Measurements from ENCODE around the gene DLG1. TPM values are rescaled to one million over a fixed set of nuclear protein-coding genes. Genes with fewer than 3 reads are reported as not detected.
"Not testable (repeated sequence)": the region's sequence is repeated elsewhere in the genome, so short reads cannot be mapped to it uniquely, and the experiment has no call there.

DLG1 gene
- polyA plus RNA-seq, 4 donors = 68.7 to 98.7 (median 88.6) TPM

GRCh38 chr3:197216914-197217313 lies 81.5 kb downstream of the DLG1 start:
- DNase-seq (ENCODE audit: low read depth in 4 of 4, low spot score in 3 of 4) = no peak

- DNase-seq (ENCODE audit: low read depth in 4 of 4, low spot score in 3 of 4) = no peak
These were observed 82.1 kb downstream of the DLG1 start for GRCh38 chr3:197216169-197216860.

- DNase-seq (ENCODE audit: low read depth in 4 of 4, low spot score in 3 of 4) = no peak
These were observed 86.1 kb downstream of the DLG1 start for GRCh38 chr3:197212290-197212689.

- DNase-seq (ENCODE audit: low read depth in 4 of 4, low spot score in 3 of 4) = not testable (repeated sequence)
These were observed 86.7 kb downstream of the DLG1 start for GRCh38 chr3:197211698-197212097.

- no peak for DNase-seq (ENCODE audit: low read depth in 4 of 4, low spot score in 3 of 4)
These were observed 88.8 kb downstream of the DLG1 start for GRCh38 chr3:197209366-197210260.

GRCh38 chr3:197206913-197207312 lies 91.5 kb downstream of the DLG1 start:
- no peak for DNase-seq (ENCODE audit: low read depth in 4 of 4, low spot score in 3 of 4)

- DNase-seq (ENCODE audit: low read depth in 4 of 4, low spot score in 3 of 4) = no peak
These were observed 92.7 kb downstream of the DLG1 start for GRCh38 chr3:197205675-197206074.

GRCh38 chr3:197205265-197205664 lies 93.1 kb downstream of the DLG1 start:
- no peak for DNase-seq (ENCODE audit: low read depth in 4 of 4, low spot score in 3 of 4)

GRCh38 chr3:197204736-197205135 lies 93.7 kb downstream of the DLG1 start:
- no peak for DNase-seq (ENCODE audit: low read depth in 4 of 4, low spot score in 3 of 4)

GRCh38 chr3:197203714-197204146 lies 94.7 kb downstream of the DLG1 start:
- DNase-seq (ENCODE audit: low read depth in 4 of 4, low spot score in 3 of 4) = no peak

GRCh38 chr3:197202694-197203093 lies 95.7 kb downstream of the DLG1 start:
- no peak for DNase-seq (ENCODE audit: low read depth in 4 of 4, low spot score in 3 of 4)

- DNase-seq (ENCODE audit: low read depth in 4 of 4, low spot score in 3 of 4) = no peak
These were observed 96.5 kb downstream of the DLG1 start for GRCh38 chr3:197201791-197202452.

- not testable (repeated sequence) for DNase-seq (ENCODE audit: low read depth in 4 of 4, low spot score in 3 of 4)
These were observed 97.6 kb downstream of the DLG1 start for GRCh38 chr3:197200856-197201255.

GRCh38 chr3:197197334-197197733 lies 101.1 kb downstream of the DLG1 start:
- DNase-seq (ENCODE audit: low read depth in 4 of 4, low spot score in 3 of 4) = no peak

GRCh38 chr3:197196192-197196591 lies 102.2 kb downstream of the DLG1 start:
- no peak for DNase-seq (ENCODE audit: low read depth in 4 of 4, low spot score in 3 of 4)

- no peak for DNase-seq (ENCODE audit: low read depth in 4 of 4, low spot score in 3 of 4)
These were observed 103.1 kb downstream of the DLG1 start for GRCh38 chr3:197195326-197195725.

- not testable (repeated sequence) for DNase-seq (ENCODE audit: low read depth in 4 of 4, low spot score in 3 of 4)
These were observed 104.7 kb downstream of the DLG1 start for GRCh38 chr3:197193759-197194158.

GRCh38 chr3:197191897-197192296 lies 106.5 kb downstream of the DLG1 start:
- no peak for DNase-seq (ENCODE audit: low read depth in 4 of 4, low spot score in 3 of 4)

GRCh38 chr3:197189623-197190022 lies 108.8 kb downstream of the DLG1 start:
- no peak for DNase-seq (ENCODE audit: low read depth in 4 of 4, low spot score in 3 of 4)

- DNase-seq (ENCODE audit: low read depth in 4 of 4, low spot score in 3 of 4) = no peak
These were observed 109.4 kb downstream of the DLG1 start for GRCh38 chr3:197188963-197189362.

GRCh38 chr3:197186887-197187588 lies 111.4 kb downstream of the DLG1 start:
- DNase-seq (ENCODE audit: low read depth in 4 of 4, low spot score in 3 of 4) = peak; percentile 18 to 32 (median 24)
